Stimulated activated CD8-positive, alpha-beta memory T cell treated with anti-CD3 and anti-CD28 coated beads, Interleukin-15, amount 100 ng/mL, for 1 hour (primary cell): ENCODE measurements around the gene CACUL1.

Source experiments
- DNase-seq: peaks from one replicate; pipeline ENCODE4 v3.0.0-alpha.2; 2020; ENCODE audit warnings: low read depth

CACUL1 gene

GRCh38 chr10:118635674-118636402 is 118.9 kb downstream of the CACUL1 start:
- DNase-seq: no peak

DNA sequence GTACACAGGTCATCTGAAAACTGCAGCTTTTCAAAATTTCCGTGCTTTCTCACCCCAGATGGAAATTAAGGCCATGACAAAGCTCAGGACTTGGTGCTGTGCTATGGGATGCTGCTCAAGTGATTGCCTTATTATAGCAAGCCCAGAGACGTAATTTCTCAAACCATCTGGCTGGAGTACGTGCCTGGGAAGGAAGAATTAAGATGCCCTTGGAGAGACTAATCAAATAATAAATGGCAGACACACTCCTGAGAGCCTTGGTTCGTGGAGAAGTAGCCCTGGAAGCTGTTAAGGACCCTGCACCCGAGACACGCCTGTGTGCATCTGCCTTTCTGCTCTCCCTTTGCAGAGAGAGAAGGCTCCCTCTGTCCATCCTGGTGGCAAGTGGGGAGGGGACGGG is 121.0 kb downstream of the CACUL1 start:
- DNase-seq: no peak

DNA sequence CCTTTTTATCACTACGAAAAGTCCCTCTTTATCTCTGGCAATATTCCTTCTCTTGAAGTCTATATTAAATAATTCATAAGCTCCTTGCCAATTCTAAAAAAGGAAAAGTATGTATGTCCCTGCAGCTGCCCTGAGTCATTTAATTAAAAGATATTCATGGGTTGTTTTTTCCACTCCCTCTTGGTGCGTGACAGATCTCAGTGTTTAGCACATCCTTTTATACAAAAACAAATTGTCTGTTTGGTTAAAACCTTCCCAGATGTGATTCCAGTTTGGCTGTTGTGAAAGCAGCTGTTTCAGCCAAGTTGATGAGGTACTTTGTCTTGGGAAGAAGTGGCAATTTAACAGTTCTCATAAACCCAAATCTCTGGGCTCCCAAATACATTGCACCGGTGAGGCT is 125.6 kb downstream of the CACUL1 start:
- DNase-seq: no peak

DNA sequence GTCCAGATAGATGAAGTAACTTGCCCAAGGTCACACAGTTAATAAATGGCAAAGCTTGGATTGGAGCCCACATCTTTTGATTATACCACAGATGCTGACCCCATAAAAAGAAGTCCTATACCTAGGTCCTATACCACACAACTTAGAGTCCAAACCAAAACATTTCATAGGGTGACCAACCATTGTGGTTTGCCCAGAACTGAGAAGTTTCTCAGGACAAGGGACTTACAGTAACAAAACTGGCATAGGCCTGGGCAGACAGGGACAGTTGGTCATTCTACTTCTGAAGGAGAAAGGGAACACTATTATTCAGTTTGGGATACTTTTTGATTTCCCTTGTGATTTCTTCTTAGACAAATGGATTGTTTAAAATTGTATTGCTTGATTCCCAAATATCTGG is 126.4 kb downstream of the CACUL1 start:
- DNase-seq: no peak

GRCh38 chr10:118626953-118627352 is 127.8 kb downstream of the CACUL1 start:
- DNase-seq: no peak
